HepG2 (cell line): ENCODE data around the gene MB. TPM values are rescaled to one million over a fixed set of nuclear protein-coding genes. Genes with fewer than 3 reads are reported as not detected.

Experiments used
- ATAC-seq: fragments of 200-7000 bp; cut with Tn5 transposase; 3 replicates; pipeline ENCODE4 v1.9.1; 2020; ENCODE audit warnings: mild to moderate bottlenecking, moderate library complexity
- Bru-seq: library from RNA; stranded (reverse); fragments of 400-500 nt; gene quantifications from one replicate; lab custom pipeline; 2021; lab: Mats Ljungman, UMichigan
- BruChase-seq, 2 experiments: library from RNA; stranded (reverse); fragments of 400-500 nt; gene quantifications; one replicate each; lab custom pipeline; 2021; lab: Mats Ljungman, UMichigan
- BruUV-seq: library from RNA; stranded (reverse); fragments of 400-500 nt; replicated peaks from 2 replicates; lab custom pipeline; 2021; lab: Mats Ljungman, UMichigan
- CTCF ChIA-PET: fragments of 300-600 bp; formaldehyde crosslinking; extraction: SDS; loops from one replicate; lab custom pipeline; 2021; ENCODE audit warnings: low total read pairs, inconsistent platforms, low intra/inter-chr PET ratio; lab: Yijun Ruan, JAX
- POLR2A ChIA-PET: fragments of 350-600 bp; sonication (Branson Sonifier 250); formaldehyde crosslinking; loops from one replicate; lab custom pipeline; 2020; ENCODE audit warnings: antibody characterized with exemption, inconsistent platforms; lab: Yijun Ruan, JAX
- DNase-seq: peaks from one replicate; pipeline ENCODE4 v3.0.0-alpha.2; 2015; ENCODE audit warnings: low spot score
- FAIRE-seq: peaks from 3 replicates; lab custom pipeline; 2011; peaks lifted over from hg19 to GRCh38; lab: Jason Lieb, UNC
- H2AFZ ChIP-seq: one replicate; pipeline ENCODE4 v1.6.1; 2011; ENCODE audit warnings: low read length, inconsistent platforms
- H3K27ac ChIP-seq: fragments of 300-600 bp; 3 replicates; pipeline ENCODE4 v1.8.0; 2011; ENCODE audit warnings: mixed run types, mild to moderate bottlenecking, mixed read lengths, low read length, inconsistent platforms; ENCODE audit not compliant: insufficient read depth; ENCODE audit errors: extremely low read length
- H3K27me3 ChIP-seq, 2 experiments: fragments of 200-600 bp in 1 of 2; 2 replicates in 1 of 2; 3 replicates in 1 of 2; pipeline versions ENCODE4 v1.6.0 to v1.8.0; 2011; ENCODE audit warnings: low read length in 2 of 2, mild to moderate bottlenecking in 2 of 2, moderate library complexity in 2 of 2, inconsistent platforms in 1 of 2; ENCODE audit not compliant: insufficient read depth in 2 of 2, control insufficient read depth in 1 of 2
- H3K36me3 ChIP-seq, 2 experiments: fragments of 200-600 bp in 1 of 2; replicated peaks in 1 of 2; 2 replicates in 1 of 2; 3 replicates in 1 of 2; pipeline versions ENCODE4 v1.5.1 to v1.8.0; 2011; ENCODE audit warnings: low read length in 2 of 2, inconsistent platforms in 1 of 2; ENCODE audit not compliant: insufficient read depth in 2 of 2, control insufficient read depth in 1 of 2
- H3K4me1 ChIP-seq: 2 replicates; pipeline ENCODE4 v1.5.1; 2012; ENCODE audit warnings: low read length, inconsistent platforms; ENCODE audit not compliant: insufficient read depth
- H3K4me2 ChIP-seq: 2 replicates; pipeline ENCODE4 v1.6.0; 2011; ENCODE audit warnings: low read depth, low read length, inconsistent platforms
- H3K4me3 ChIP-seq, 3 experiments: fragments of 200-600 bp in 1 of 3; sonication (generic), shearing (Covaris generic) in 1 of 3; replicated peaks in 1 of 3; 2 replicates each; pipeline ENCODE4 v1.5.1; 2011 to 2016; ENCODE audit warnings: low read length in 3 of 3, inconsistent platforms in 2 of 3, low read depth in 2 of 3, mild to moderate bottlenecking in 2 of 3, control low read depth in 1 of 3, mixed read lengths in 1 of 3; ENCODE audit not compliant: insufficient read depth in 1 of 3
- H3K79me2 ChIP-seq: one replicate; pipeline ENCODE4 v1.6.1; 2011; ENCODE audit warnings: low read length, inconsistent platforms; ENCODE audit not compliant: insufficient read depth
- H3K9ac ChIP-seq: 2 replicates; pipeline ENCODE4 v1.6.0; 2011; ENCODE audit warnings: mild to moderate bottlenecking, low read depth, low read length, inconsistent platforms; ENCODE audit not compliant: insufficient read depth
- H3K9me3 ChIP-seq: 2 replicates; pipeline ENCODE4 v1.5.1; 2012; ENCODE audit warnings: mild to moderate bottlenecking, low read length
- H4K20me1 ChIP-seq: 2 replicates; pipeline ENCODE4 v1.6.0; 2011; ENCODE audit warnings: inconsistent platforms, mild to moderate bottlenecking, low read length, moderate library complexity; ENCODE audit not compliant: insufficient read depth
- DMAP1 ChIP-seq: IDR thresholded peaks from 2 replicates; pipeline ENCODE4 v1.6.1; 2016
- FOXP1 ChIP-seq, 2 experiments: fragments of 450-650 bp in 1 of 2; IDR thresholded peaks; 2 replicates each; pipeline ENCODE4 v1.6.1; 2017 to 2018; ENCODE audit warnings: antibody characterized with exemption in 1 of 2
- GTF2F1 ChIP-seq: fragments of 150-350 bp; IDR thresholded peaks from 2 replicates; pipeline ENCODE4 v1.6.1; 2014; ENCODE audit warnings: low read length
- IRF2 ChIP-seq: IDR thresholded peaks from 2 replicates; pipeline ENCODE4 v1.6.1; 2018; ENCODE audit warnings: missing genetic modification reagents, missing compliant biosample characterization
- KAT2B ChIP-seq: fragments of 150-350 bp; IDR thresholded peaks from 2 replicates; pipeline ENCODE4 v1.6.1; 2014; ENCODE audit warnings: low read depth, low read length, borderline replicate concordance
- NCOA2 ChIP-seq: sonication (generic); formaldehyde crosslinking; IDR thresholded peaks from 2 replicates; pipeline ENCODE4 v1.8.0; 2022; ENCODE audit warnings: inconsistent platforms
- NR2F2 ChIP-seq: IDR thresholded peaks from 2 replicates; pipeline ENCODE4 v1.6.1; 2012; ENCODE audit warnings: low read depth, inconsistent platforms, borderline replicate concordance
- RARG ChIP-seq: sonication (generic); formaldehyde crosslinking; IDR thresholded peaks from 2 replicates; pipeline ENCODE4 v1.4.0; 2020; ENCODE audit warnings: low read depth, mild to moderate bottlenecking, missing genetic modification reagents
- SOX13 ChIP-seq, 3 experiments: fragments of 450-650 bp in 1 of 3; sonication (generic) in 1 of 3; formaldehyde crosslinking in 1 of 3; IDR thresholded peaks in 2 of 3; conservative IDR thresholded peaks in 1 of 3; 2 replicates each; pipeline versions ENCODE4 v1.5.0 to v1.6.1; 2016 to 2020; ENCODE audit warnings: antibody characterized with exemption in 1 of 3, mild to moderate bottlenecking in 1 of 3, missing compliant biosample characterization in 1 of 3, missing genetic modification reagents in 1 of 3, moderate library complexity in 1 of 3
- ZFP1 ChIP-seq: IDR thresholded peaks from 2 replicates; pipeline ENCODE4 v1.6.1; 2016
- ZNF282 ChIP-seq: fragments of 450-650 bp; IDR thresholded peaks from 2 replicates; pipeline ENCODE4 v1.6.1; 2018; ENCODE audit not compliant: partially characterized antibody
- WGBS: methylation state at CpG from one replicate; pipeline ENCODE4 v1.1.6; 2017; ENCODE audit warnings: low lambda C conversion rate; 5-methylcytosine and 5-hydroxymethylcytosine counted together
- in situ Hi-C: cut with HindIII; loops from 2 replicates; pipeline ENCODE4 v1.10.0; 2017; ENCODE audit warnings: low pct_unique_long_range_greater_than_20kb; ENCODE audit not compliant: extremely low pct_ligation_motif_present
- intact Hi-C: fragments of 100-400 bp; cut with micrococcal nuclease; formaldehyde crosslinking; loops from one replicate; pipeline ENCODE4 v1.10.0; 2022; ENCODE audit not compliant: unreplicated experiment
- long read RNA-seq, 2 experiments: library from RNA in 1 of 2; library from polyadenylated mRNA in 1 of 2; stranded (forward) in 1 of 2; unstranded in 1 of 2; transcript quantifications; one replicate each; pipeline ENCODE4 v2.0.0, GENCODE V29; 2019 to 2022
- polyA minus RNA-seq, 3 experiments: library from RNA; depleted of rRNA, polyadenylated mRNA; stranded (reverse); fragments of >200 nt; gene quantifications; 2 replicates each; pipeline ENCODE4 v1.2.3, GENCODE V29; 2011; ENCODE audit warnings: low replicate concordance in 1 of 3
- polyA plus RNA-seq, 8 experiments: library from polyadenylated mRNA; depleted of rRNA in 3 of 8; stranded (reverse) in 7 of 8; unstranded in 1 of 8; fragments of >200 nt; fragmentation: Illumina TruSeq in 4 of 8; extraction: Trizol in 4 of 8; gene quantifications; 2 replicates each; pipeline versions ENCODE4 v1.2.1 to v1.2.3, GENCODE V29; 2011 to 2016; ENCODE audit warnings: low read depth in 4 of 8, missing spikeins in 1 of 8, mixed read lengths in 1 of 8; ENCODE audit not compliant: insufficient read depth in 1 of 8
- total RNA-seq, 5 experiments: library from RNA; depleted of rRNA; stranded (reverse); fragments of >200 nt; fragmentation: Illumina TruSeq; extraction: Trizol; gene quantifications; 2 replicates each; pipeline ENCODE4 v1.2.3, GENCODE V29; 2016; ENCODE audit warnings: low read depth in 1 of 5
- TF ChIP-seq, protein P1 (sequence below): sonication (generic); formaldehyde crosslinking; IDR thresholded peaks from 2 replicates; pipeline ENCODE4 v1.5.1; 2020; ENCODE audit warnings: missing genetic modification reagents, mild to moderate bottlenecking, borderline replicate concordance
- TF ChIP-seq, protein P2 (sequence below), 2 experiments: sonication (generic) in 1 of 2; formaldehyde crosslinking in 1 of 2; IDR thresholded peaks; 2 replicates each; pipeline versions ENCODE4 v1.4.0 to v1.6.1; 2016 to 2020; ENCODE audit warnings: borderline replicate concordance in 1 of 2, low read depth in 1 of 2, mild to moderate bottlenecking in 1 of 2, missing genetic modification reagents in 1 of 2

MB gene
- total RNA-seq (2016; rRNA removed; fragmentation: Illumina TruSeq; extraction: Trizol) (not detected in 2 replicates), polyA plus RNA-seq (2011; rRNA removed) (0.07 TPM in 2 replicates), polyA minus RNA-seq (2011; rRNA and poly(A)+ RNA removed; ENCODE audit: low replicate concordance) (4.6 TPM in 1 of 2 replicates, not detected in the other), Bru-seq, nascent RNA (not detected), BruChase-seq, experiment 1, labeled RNA remaining after a 6-hour chase (not detected), BruChase-seq, experiment 2, labeled RNA remaining after a 2-hour chase (not detected)
- not detected in 2 replicates for total RNA-seq (2016; cell fraction: cytosol; rRNA removed; fragmentation: Illumina TruSeq; extraction: Trizol; ENCODE audit: low read depth)
- not detected in 2 replicates for total RNA-seq (2016; cell fraction: insoluble cytoplasmic fraction; rRNA removed; fragmentation: Illumina TruSeq; extraction: Trizol)
- not detected in 2 replicates for total RNA-seq (2016; cell fraction: membrane; rRNA removed; fragmentation: Illumina TruSeq; extraction: Trizol)
- not detected in 2 replicates for total RNA-seq (2016; cell fraction: nucleus; rRNA removed; fragmentation: Illumina TruSeq; extraction: Trizol)
- polyA plus RNA-seq (2011; cell fraction: cytosol; rRNA removed) = 0.09 and 0.13 TPM in 2 replicates
- not detected in 2 replicates for polyA plus RNA-seq (2011; cell fraction: nucleus; rRNA removed)
- not detected in 2 replicates for polyA plus RNA-seq (2012)
- polyA plus RNA-seq (2016; cell fraction: cytosol; fragmentation: Illumina TruSeq; extraction: Trizol; ENCODE audit: low read depth) = not detected in 2 replicates
- not detected in 2 replicates for polyA plus RNA-seq (2016; cell fraction: insoluble cytoplasmic fraction; fragmentation: Illumina TruSeq; extraction: Trizol; ENCODE audit: low read depth)
- polyA plus RNA-seq (2016; cell fraction: membrane; fragmentation: Illumina TruSeq; extraction: Trizol; ENCODE audit: low read depth) = not detected in 2 replicates
- not detected in 2 replicates for polyA plus RNA-seq (2016; cell fraction: nucleus; fragmentation: Illumina TruSeq; extraction: Trizol; ENCODE audit: insufficient read depth, low read depth)
- polyA minus RNA-seq (2011; cell fraction: cytosol; rRNA and poly(A)+ RNA removed) = not detected in 2 replicates
- polyA minus RNA-seq (2011; cell fraction: nucleus; rRNA and poly(A)+ RNA removed) = not detected in 2 replicates
- long read RNA-seq, experiment 1 = 0 reads
- long read RNA-seq, experiment 2 = 0 reads

DNA sequence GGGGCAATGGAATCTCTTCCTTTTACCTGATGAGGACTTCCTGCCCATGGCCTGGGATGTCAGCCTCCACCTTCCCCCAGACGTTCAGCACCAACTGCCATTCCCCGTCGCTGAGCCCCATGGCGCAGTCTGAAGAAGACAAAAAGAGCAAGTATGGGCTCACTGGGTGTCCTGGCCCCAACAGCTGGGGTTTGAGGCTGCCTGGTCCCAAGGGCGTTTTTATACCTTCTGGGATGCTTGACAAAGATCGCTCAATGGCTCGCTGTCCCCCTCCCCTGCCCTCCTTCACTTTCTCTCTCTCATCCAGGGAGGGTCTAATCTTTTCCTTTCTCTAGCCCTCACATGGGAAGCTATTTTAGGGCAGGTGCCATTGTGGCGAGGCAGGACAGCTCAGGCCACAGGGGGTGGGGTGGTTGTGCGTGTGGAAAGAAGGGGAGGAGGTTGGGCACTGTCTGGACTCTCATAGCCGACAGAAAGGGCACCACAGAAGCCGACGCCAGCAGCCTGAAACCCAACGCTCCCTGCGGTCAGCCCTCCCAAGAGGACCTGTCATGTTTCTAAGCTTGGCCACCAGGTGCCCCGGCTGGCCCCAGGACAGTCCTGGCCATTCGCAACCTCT, at the start of gene MB:
MB (minus strand) TSS at position 193 of the 619 bp plus-strand sequence; CDS start at position 121, 72 bp downstream.
- no peak within 1 kb of the TSS for H3K9ac ChIP-seq
- CTCF ChIA-PET = no interaction called here
- no peak within 1 kb of the TSS for H3K4me3 ChIP-seq
- FAIRE-seq (no peak), DNase-seq (no peak), ATAC-seq (no peak)
- no peak within 1 kb of the TSS for H2AFZ ChIP-seq
- H3K36me3 ChIP-seq = no peaks in the 10 kb centered on the region
- no peaks in the 10 kb centered on the region for H3K79me2 ChIP-seq
- no TSS peak for BruUV-seq
- no peaks in the 10 kb centered on the region for H4K20me1 ChIP-seq
- POLR2A ChIA-PET = no interaction called here
- in situ Hi-C loops (no loop called here), intact Hi-C loops (no loop called here)
- H3K4me2 ChIP-seq = no peak within 1 kb of the TSS
- H3K4me1 ChIP-seq = peaks cover 38% of the 10 kb centered on the region
- no peak within 1 kb of the TSS for H3K27ac ChIP-seq
- WGBS = 56% methylated on average over 14 of the region's 16 CpGs
- H3K9me3 ChIP-seq = no peaks in the 10 kb centered on the region
- H3K27me3 ChIP-seq = peaks cover 0 to 29% of the 10 kb centered on the region in 2 experiments; a peak in 2 of 5 replicates
- no peak for TF ChIP-seq NR2F2
- no peak for TF ChIP-seq GTF2F1
- TF ChIP-seq ZNF282 = no peak
- TF ChIP-seq, protein P1, sequence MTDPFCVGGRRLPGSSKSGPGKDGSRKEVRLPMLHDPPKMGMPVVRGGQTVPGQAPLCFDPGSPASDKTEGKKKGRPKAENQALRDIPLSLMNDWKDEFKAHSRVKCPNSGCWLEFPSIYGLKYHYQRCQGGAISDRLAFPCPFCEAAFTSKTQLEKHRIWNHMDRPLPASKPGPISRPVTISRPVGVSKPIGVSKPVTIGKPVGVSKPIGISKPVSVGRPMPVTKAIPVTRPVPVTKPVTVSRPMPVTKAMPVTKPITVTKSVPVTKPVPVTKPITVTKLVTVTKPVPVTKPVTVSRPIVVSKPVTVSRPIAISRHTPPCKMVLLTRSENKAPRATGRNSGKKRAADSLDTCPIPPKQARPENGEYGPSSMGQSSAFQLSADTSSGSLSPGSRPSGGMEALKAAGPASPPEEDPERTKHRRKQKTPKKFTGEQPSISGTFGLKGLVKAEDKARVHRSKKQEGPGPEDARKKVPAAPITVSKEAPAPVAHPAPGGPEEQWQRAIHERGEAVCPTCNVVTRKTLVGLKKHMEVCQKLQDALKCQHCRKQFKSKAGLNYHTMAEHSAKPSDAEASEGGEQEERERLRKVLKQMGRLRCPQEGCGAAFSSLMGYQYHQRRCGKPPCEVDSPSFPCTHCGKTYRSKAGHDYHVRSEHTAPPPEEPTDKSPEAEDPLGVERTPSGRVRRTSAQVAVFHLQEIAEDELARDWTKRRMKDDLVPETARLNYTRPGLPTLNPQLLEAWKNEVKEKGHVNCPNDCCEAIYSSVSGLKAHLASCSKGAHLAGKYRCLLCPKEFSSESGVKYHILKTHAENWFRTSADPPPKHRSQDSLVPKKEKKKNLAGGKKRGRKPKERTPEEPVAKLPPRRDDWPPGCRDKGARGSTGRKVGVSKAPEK = no peak
- no peak for TF ChIP-seq KAT2B
- no peak for TF ChIP-seq DMAP1 (CRISPR knock-in tag)
- no peak for TF ChIP-seq IRF2 (CRISPR knock-in tag)
- TF ChIP-seq ZFP1 (CRISPR knock-in tag) = no peak
- TF ChIP-seq SOX13 (IDR thresholded peaks at IDR 0.05) = no peak
- no peak for TF ChIP-seq SOX13 (CRISPR knock-in tag; conservative IDR thresholded peaks at IDR 0.05 in 1 of 2, IDR thresholded peaks at IDR 0.05 in 1 of 2)
- TF ChIP-seq, protein P2, sequence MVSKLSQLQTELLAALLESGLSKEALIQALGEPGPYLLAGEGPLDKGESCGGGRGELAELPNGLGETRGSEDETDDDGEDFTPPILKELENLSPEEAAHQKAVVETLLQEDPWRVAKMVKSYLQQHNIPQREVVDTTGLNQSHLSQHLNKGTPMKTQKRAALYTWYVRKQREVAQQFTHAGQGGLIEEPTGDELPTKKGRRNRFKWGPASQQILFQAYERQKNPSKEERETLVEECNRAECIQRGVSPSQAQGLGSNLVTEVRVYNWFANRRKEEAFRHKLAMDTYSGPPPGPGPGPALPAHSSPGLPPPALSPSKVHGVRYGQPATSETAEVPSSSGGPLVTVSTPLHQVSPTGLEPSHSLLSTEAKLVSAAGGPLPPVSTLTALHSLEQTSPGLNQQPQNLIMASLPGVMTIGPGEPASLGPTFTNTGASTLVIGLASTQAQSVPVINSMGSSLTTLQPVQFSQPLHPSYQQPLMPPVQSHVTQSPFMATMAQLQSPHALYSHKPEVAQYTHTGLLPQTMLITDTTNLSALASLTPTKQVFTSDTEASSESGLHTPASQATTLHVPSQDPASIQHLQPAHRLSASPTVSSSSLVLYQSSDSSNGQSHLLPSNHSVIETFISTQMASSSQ (IDR thresholded peaks at IDR 0.05; ENCODE audit: low read depth) = no peak
- TF ChIP-seq, protein P2 (CRISPR knock-in tag; IDR thresholded peaks at IDR 0.05; ENCODE audit: borderline replicate concordance) = no peak
- TF ChIP-seq RARG (CRISPR knock-in tag) = no peak
- TF ChIP-seq NCOA2 (CRISPR knock-in tag) = no peak
- no peak for TF ChIP-seq FOXP1 (IDR thresholded peaks at IDR 0.05)
- no peak for TF ChIP-seq FOXP1 (CRISPR knock-in tag; IDR thresholded peaks at IDR 0.05)
